Measurements from ENCODE around the gene LRP2. TPM values are rescaled to one million over a fixed set of nuclear protein-coding genes. Genes with fewer than 3 reads are reported as not detected.

LRP2 gene
- total and polyA plus RNA-seq, 2 experiments from 2014 or later = 0.68 to 2.7 TPM

DNA sequence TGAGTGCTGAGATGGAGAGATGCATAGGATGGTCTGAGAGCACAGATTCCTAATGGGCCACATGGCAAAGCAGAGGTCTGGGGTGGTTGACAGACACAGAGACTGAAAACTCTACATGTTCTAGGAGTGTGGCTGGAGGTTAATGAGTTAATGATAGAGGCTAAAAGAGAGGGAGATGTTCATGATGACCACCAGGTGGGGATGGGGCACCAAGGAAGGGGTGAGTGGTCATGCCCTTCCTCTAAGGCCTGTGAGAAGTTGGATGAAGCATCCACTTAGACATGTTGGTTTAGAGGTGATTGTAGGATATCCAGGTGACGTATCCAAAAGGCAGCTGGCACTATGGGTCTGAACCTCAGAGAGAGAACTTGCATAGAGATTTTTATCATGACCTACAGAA, 102.1 kb downstream of the LRP2 start:
- Histone ChIP-seq H4K20me1 (replicated peaks; ENCODE audit: insufficient read depth) (no peaks in the 10 kb centered on the region), H3K4me1 (ENCODE audit: insufficient read depth) (peaks cover 6% of the 10 kb centered on the region; the same call in 1 of the 2 replicates), H2AFZ (no peak overlapping the region), H3F3A (replicated peaks; ENCODE audit: low read depth) (no peaks in the 10 kb centered on the region), H3K27me3 (ENCODE audit: insufficient read depth) (no peaks in the 10 kb centered on the region), H3K79me2 (replicated peaks; ENCODE audit: insufficient read depth) (no peaks in the 10 kb centered on the region), H3K27ac (ENCODE audit: low read depth) (no peak overlapping the region), H3K36me3 (ENCODE audit: insufficient read depth) (no peaks in the 10 kb centered on the region), H3K4me3 (no peak overlapping the region), H3K9me2 (ENCODE audit: insufficient read depth) (no peaks in the 10 kb centered on the region), H3K4me2 (no peak overlapping the region)
- Mint-ChIP-seq H3K9me3 (no peaks in the 10 kb centered on the region), H3K4me3 (no peak overlapping the region), H3K27ac (no peak overlapping the region), H3K4me1 (peaks cover 11% of the 10 kb centered on the region), H3K36me3 (ENCODE audit: low read depth) (no peaks in the 10 kb centered on the region), H3K27me3 (ENCODE audit: insufficient read depth, low read depth, poor library complexity) (peaks cover 2% of the 10 kb centered on the region)
- TF ChIP-seq, protein P1, sequence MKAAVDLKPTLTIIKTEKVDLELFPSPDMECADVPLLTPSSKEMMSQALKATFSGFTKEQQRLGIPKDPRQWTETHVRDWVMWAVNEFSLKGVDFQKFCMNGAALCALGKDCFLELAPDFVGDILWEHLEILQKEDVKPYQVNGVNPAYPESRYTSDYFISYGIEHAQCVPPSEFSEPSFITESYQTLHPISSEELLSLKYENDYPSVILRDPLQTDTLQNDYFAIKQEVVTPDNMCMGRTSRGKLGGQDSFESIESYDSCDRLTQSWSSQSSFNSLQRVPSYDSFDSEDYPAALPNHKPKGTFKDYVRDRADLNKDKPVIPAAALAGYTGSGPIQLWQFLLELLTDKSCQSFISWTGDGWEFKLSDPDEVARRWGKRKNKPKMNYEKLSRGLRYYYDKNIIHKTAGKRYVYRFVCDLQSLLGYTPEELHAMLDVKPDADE (IDR thresholded peaks at IDR 0.05) = no peak
- TF ChIP-seq, protein P2, sequence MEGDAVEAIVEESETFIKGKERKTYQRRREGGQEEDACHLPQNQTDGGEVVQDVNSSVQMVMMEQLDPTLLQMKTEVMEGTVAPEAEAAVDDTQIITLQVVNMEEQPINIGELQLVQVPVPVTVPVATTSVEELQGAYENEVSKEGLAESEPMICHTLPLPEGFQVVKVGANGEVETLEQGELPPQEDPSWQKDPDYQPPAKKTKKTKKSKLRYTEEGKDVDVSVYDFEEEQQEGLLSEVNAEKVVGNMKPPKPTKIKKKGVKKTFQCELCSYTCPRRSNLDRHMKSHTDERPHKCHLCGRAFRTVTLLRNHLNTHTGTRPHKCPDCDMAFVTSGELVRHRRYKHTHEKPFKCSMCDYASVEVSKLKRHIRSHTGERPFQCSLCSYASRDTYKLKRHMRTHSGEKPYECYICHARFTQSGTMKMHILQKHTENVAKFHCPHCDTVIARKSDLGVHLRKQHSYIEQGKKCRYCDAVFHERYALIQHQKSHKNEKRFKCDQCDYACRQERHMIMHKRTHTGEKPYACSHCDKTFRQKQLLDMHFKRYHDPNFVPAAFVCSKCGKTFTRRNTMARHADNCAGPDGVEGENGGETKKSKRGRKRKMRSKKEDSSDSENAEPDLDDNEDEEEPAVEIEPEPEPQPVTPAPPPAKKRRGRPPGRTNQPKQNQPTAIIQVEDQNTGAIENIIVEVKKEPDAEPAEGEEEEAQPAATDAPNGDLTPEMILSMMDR (conservative IDR thresholded peaks at IDR 0.05; ENCODE audit: low read depth in 2 of 2) = peak; percentile 57 to 85
- TF ChIP-seq, protein P3, sequence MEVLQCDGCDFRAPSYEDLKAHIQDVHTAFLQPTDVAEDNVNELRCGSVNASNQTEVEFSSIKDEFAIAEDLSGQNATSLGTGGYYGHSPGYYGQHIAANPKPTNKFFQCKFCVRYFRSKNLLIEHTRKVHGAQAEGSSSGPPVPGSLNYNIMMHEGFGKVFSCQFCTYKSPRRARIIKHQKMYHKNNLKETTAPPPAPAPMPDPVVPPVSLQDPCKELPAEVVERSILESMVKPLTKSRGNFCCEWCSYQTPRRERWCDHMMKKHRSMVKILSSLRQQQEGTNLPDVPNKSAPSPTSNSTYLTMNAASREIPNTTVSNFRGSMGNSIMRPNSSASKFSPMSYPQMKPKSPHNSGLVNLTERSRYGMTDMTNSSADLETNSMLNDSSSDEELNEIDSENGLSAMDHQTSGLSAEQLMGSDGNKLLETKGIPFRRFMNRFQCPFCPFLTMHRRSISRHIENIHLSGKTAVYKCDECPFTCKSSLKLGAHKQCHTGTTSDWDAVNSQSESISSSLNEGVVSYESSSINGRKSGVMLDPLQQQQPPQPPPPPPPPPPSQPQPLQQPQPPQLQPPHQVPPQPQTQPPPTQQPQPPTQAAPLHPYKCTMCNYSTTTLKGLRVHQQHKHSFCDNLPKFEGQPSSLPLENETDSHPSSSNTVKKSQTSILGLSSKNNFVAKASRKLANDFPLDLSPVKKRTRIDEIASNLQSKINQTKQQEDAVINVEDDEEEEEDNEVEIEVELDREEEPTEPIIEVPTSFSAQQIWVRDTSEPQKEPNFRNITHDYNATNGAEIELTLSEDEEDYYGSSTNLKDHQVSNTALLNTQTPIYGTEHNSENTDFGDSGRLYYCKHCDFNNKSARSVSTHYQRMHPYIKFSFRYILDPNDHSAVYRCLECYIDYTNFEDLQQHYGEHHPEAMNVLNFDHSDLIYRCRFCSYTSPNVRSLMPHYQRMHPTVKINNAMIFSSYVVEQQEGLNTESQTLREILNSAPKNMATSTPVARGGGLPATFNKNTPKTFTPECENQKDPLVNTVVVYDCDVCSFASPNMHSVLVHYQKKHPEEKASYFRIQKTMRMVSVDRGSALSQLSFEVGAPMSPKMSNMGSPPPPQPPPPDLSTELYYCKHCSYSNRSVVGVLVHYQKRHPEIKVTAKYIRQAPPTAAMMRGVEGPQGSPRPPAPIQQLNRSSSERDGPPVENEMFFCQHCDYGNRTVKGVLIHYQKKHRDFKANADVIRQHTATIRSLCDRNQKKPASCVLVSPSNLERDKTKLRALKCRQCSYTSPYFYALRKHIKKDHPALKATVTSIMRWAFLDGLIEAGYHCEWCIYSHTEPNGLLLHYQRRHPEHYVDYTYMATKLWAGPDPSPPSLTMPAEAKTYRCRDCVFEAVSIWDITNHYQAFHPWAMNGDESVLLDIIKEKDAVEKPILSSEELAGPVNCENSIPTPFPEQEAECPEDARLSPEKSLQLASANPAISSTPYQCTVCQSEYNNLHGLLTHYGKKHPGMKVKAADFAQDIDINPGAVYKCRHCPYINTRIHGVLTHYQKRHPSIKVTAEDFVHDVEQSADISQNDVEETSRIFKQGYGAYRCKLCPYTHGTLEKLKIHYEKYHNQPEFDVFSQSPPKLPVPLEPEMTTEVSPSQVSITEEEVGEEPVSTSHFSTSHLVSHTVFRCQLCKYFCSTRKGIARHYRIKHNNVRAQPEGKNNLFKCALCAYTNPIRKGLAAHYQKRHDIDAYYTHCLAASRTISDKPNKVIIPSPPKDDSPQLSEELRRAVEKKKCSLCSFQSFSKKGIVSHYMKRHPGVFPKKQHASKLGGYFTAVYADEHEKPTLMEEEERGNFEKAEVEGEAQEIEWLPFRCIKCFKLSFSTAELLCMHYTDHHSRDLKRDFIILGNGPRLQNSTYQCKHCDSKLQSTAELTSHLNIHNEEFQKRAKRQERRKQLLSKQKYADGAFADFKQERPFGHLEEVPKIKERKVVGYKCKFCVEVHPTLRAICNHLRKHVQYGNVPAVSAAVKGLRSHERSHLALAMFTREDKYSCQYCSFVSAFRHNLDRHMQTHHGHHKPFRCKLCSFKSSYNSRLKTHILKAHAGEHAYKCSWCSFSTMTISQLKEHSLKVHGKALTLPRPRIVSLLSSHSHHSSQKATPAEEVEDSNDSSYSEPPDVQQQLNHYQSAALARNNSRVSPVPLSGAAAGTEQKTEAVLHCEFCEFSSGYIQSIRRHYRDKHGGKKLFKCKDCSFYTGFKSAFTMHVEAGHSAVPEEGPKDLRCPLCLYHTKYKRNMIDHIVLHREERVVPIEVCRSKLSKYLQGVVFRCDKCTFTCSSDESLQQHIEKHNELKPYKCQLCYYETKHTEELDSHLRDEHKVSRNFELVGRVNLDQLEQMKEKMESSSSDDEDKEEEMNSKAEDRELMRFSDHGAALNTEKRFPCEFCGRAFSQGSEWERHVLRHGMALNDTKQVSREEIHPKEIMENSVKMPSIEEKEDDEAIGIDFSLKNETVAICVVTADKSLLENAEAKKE (CRISPR knock-in tag; IDR thresholded peaks at IDR 0.05) = peak; percentile 63; the same call in 1 of the 2 replicates
- TF ChIP-seq NANOG (IDR thresholded peaks at IDR 0.05; ENCODE audit: borderline replicate concordance) = no peak
- TF ChIP-seq CREB1 (CRISPR knock-in tag; IDR thresholded peaks at IDR 0.05; ENCODE audit: low read depth) = no peak
- TF ChIP-seq EZH2phosphoT487 (IDR thresholded peaks at IDR 0.05; ENCODE audit: unreplicated experiment) = no peak
- no peak for TF ChIP-seq ZNF331 (CRISPR knock-in tag; IDR thresholded peaks at IDR 0.05; ENCODE audit: low read depth)
- no peak for TF ChIP-seq JUNB (IDR thresholded peaks at IDR 0.05; ENCODE audit: unreplicated experiment)
- peak; percentile 95 for ATAC-seq
- peak; percentile 72 for DNase-seq (ENCODE audit: low spot score)

Measured in GM23338 (cell line).